Measurements from ENCODE around the gene DOCK1. TPM values are rescaled to one million over a fixed set of nuclear protein-coding genes. Genes with fewer than 3 reads are reported as not detected.
"Not testable (repeated sequence)": the region's sequence is repeated elsewhere in the genome, so short reads cannot be mapped to it uniquely, and the experiment has no call there.

Gene DOCK1
- total RNA-seq, 1 donor from 2014 or later = 74.8 TPM

DNA sequence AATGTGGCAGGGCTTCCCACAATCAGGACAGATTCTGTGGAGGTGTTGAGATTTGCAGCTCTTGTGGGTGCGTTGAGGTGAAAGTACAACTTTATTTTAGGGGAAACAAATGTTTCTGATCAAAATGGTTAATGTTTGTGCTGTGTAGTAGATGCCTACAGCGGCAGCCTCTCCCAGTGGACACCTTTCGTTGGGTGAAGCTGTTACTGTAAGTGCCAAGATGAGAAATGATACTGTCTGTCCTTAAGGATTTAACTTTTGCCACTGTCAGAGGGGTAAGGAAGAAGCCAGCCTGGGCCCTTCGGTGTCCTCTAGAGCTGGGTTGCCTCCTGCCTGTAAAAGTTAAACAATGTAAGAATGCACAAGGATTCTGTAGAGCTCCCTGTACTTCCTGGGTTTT, 27.9 kb downstream of the DOCK1 start:
- TF ChIP-seq, protein P1, sequence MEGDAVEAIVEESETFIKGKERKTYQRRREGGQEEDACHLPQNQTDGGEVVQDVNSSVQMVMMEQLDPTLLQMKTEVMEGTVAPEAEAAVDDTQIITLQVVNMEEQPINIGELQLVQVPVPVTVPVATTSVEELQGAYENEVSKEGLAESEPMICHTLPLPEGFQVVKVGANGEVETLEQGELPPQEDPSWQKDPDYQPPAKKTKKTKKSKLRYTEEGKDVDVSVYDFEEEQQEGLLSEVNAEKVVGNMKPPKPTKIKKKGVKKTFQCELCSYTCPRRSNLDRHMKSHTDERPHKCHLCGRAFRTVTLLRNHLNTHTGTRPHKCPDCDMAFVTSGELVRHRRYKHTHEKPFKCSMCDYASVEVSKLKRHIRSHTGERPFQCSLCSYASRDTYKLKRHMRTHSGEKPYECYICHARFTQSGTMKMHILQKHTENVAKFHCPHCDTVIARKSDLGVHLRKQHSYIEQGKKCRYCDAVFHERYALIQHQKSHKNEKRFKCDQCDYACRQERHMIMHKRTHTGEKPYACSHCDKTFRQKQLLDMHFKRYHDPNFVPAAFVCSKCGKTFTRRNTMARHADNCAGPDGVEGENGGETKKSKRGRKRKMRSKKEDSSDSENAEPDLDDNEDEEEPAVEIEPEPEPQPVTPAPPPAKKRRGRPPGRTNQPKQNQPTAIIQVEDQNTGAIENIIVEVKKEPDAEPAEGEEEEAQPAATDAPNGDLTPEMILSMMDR (IDR thresholded peaks at IDR 0.05; ENCODE audit: unreplicated experiment) = no peak
- Mint-ChIP-seq H3K9me3 (peaks cover 11% of the 10 kb centered on the region), H3K27me3 (ENCODE audit: low read depth) (no peaks in the 10 kb centered on the region), H3K4me3 (no peak overlapping the region), H3K4me1 (peaks cover 17% of the 10 kb centered on the region), H3K27ac (peak overlapping the region; percentile 57), H3K36me3 (peaks cover 19% of the 10 kb centered on the region)
- no peak for DNase-seq (ENCODE audit: low spot score in 2 of 2, unreplicated experiment in 2 of 2)

DNA sequence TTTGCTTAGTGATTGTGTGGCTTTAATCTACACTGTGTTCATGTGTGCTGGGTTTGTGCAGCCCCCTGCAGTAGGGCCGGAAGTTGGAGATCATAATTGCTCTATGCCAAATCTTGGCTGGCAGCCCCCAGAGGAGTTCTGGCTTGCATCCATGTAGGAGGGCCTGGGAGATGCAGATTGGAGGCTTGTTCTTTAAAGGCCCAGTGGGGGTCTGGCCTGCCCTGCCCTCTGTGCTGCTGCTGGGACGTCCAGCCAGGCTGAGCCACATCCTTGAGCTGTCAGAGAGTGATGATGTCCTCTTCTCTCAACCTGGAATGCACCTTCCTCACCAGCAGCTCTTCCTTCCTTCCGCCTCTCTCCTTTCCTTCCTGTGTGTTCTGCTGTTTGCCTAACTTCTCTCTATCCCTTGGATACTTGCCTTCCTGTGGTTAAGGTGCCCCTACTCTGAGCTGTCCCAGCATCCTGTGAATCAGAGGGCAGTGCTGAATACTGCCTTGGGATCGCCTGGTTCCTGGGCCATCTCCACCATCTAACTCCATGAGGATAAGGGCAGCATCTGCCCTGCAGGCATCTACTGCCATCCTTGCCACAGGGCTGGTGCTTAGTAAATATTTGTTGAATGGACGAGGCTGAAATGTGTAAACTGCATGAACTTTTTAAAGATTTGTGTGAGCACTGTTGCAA, 30.2 kb downstream of the DOCK1 start:
- Mint-ChIP-seq H3K4me3 (no peak overlapping the region), H3K36me3 (peaks cover 26% of the 10 kb centered on the region), H3K27me3 (ENCODE audit: low read depth) (no peaks in the 10 kb centered on the region), H3K4me1 (peaks cover 17% of the 10 kb centered on the region), H3K9me3 (peaks cover 16% of the 10 kb centered on the region), H3K27ac (peak overlapping the region; percentile 35)
- DNase-seq (ENCODE audit: low spot score in 2 of 2, unreplicated experiment in 2 of 2) = no peak
- TF ChIP-seq, protein P1 (IDR thresholded peaks at IDR 0.05; ENCODE audit: unreplicated experiment) = no peak

DNA sequence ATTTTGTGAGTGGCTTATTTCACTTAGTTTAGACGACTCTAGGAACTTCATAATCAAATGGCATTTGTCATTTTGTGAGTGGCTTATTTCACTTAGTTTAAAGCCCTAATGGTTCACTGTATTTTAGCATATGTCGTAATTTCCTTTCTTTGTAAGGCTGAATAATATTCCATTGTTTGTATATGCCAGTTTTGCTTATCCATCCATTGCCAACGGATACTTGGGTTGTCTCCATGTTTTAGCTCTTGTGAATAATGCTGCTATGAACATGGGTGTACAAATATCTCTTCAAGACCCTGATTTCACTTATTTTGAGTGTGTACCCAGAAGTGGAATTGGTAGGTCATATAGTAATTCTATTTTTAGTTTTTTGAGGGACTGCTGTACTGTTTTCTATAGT, 31.8 kb downstream of the DOCK1 start:
- H3K9me3 Mint-ChIP-seq = peaks cover 16% of the 10 kb centered on the region
- TF ChIP-seq, protein P1 (IDR thresholded peaks at IDR 0.05; ENCODE audit: unreplicated experiment) = no peak
- H3K27me3 Mint-ChIP-seq (ENCODE audit: low read depth) = no peaks in the 10 kb centered on the region
- H3K36me3 Mint-ChIP-seq = peaks cover 26% of the 10 kb centered on the region
- H3K4me1 Mint-ChIP-seq = peaks cover 12% of the 10 kb centered on the region
- H3K27ac Mint-ChIP-seq = no peak overlapping the region
- H3K4me3 Mint-ChIP-seq = no peak overlapping the region
- no peak for DNase-seq (ENCODE audit: low spot score in 2 of 2, unreplicated experiment in 2 of 2)

DNA sequence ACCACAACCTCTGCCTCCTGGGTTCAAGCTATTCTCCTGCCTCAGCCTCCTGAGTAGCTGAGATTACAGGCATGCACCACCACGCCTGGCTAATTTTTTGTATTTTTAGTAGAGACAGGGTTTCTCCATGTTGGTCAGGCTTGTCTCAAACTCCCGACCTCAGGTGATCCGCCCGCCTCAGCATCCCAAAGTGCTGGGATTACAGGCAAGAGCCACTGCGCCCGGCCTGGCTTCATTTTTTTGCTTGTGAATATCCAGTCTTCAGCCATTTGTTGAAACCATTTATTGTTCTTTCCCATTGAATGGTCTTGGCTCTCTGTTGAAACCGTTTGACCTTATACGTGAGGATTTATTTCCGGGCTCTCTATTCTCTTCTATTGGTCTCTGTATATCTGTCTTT, 32.9 kb downstream of the DOCK1 start:
- Mint-ChIP-seq H3K9me3 (peaks cover 22% of the 10 kb centered on the region), H3K36me3 (peaks cover 30% of the 10 kb centered on the region)
- not testable (repeated sequence) for DNase-seq (ENCODE audit: low spot score in 2 of 2, unreplicated experiment in 2 of 2); H3K4me1 Mint-ChIP-seq; H3K27ac Mint-ChIP-seq; H3K4me3 Mint-ChIP-seq; H3K27me3 Mint-ChIP-seq (ENCODE audit: low read depth)

DNA sequence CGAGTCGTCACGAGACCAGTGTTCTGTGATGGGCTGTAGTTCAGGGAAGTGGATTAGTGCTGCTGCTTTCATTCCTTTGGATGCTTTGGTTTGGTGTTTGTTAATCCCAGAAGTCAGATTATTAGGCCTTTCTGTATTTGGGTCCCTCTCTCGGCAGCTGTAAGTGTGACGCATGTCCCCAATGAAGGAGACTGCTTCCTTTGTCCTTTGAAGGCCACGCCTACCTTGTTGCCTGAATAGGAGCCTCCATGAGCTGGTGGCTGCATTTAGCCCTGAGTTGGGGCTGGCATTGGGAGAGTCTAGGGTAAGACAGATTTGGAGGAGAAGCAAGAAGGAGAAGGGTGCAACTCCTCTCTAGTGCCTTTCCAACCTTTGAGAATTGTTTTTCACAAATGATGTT, 34.5 kb downstream of the DOCK1 start:
- no peak overlapping the region for H3K4me3 Mint-ChIP-seq
- peaks cover 22% of the 10 kb centered on the region for H3K9me3 Mint-ChIP-seq
- no peak overlapping the region for H3K27ac Mint-ChIP-seq
- H3K27me3 Mint-ChIP-seq (ENCODE audit: low read depth) = no peaks in the 10 kb centered on the region
- TF ChIP-seq, protein P1 (IDR thresholded peaks at IDR 0.05; ENCODE audit: unreplicated experiment) = no peak
- H3K36me3 Mint-ChIP-seq = peaks cover 30% of the 10 kb centered on the region
- no peak for DNase-seq (ENCODE audit: low spot score in 2 of 2, unreplicated experiment in 2 of 2)
- H3K4me1 Mint-ChIP-seq = peaks cover 9% of the 10 kb centered on the region

DNA sequence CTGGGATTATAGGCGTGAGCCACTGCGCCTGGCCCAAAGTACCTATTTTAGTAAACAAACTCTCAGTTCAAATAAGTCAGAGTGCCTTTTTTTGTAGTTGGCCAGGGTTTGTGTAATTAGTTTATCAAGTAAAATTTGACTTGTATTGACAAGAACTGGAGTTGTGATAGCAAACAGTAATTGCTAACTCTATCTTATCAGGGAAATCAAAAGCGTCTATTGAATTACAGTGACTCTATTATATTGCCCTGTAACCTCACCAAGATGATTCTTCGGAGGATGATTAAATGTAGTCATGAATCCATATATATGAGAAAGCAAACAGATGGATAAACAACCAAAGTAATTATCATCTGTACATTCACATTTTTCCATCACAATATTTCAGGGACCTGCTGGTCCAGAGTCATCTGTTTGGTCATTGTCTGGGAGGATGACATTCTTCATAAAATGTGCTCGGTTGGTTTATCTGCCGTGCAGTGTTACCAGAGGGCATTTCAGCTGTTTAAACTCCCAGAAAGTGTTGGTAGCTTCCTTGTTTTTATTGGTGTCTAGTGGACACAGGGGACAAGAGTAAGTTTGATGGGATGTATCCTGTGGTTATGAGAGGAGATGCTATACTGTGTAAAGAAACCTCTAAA, 35.6 kb downstream of the DOCK1 start:
- Mint-ChIP-seq H3K27ac (no peak overlapping the region), H3K4me1 (no peaks in the 10 kb centered on the region), H3K36me3 (peaks cover 27% of the 10 kb centered on the region), H3K9me3 (peaks cover 22% of the 10 kb centered on the region), H3K4me3 (no peak overlapping the region), H3K27me3 (ENCODE audit: low read depth) (no peaks in the 10 kb centered on the region)
- no peak for DNase-seq (ENCODE audit: low spot score in 2 of 2, unreplicated experiment in 2 of 2)
- TF ChIP-seq, protein P1 (IDR thresholded peaks at IDR 0.05; ENCODE audit: unreplicated experiment) = no peak

All from mesothelial cell of epicardium (in vitro differentiated cells).